Stimulated activated naive CD8-positive, alpha-beta T cell treated with anti-CD3 and anti-CD28 coated beads, Interleukin-15, Interleukin-2, amounts not matched to agents 100 U/mL and 50 U/mL, for 24 hours (primary cell): ENCODE data around the gene U2AF1L4.
"Not testable (repeated sequence)": the region's sequence is repeated elsewhere in the genome, so short reads cannot be mapped to it uniquely, and the experiment has no call there.

ENCODE experiments used
- ATAC-seq: fragments of 150-1000 bp; cut with Tn5 transposase; one replicate; pipeline ENCODE4 v1.10.0; 2021
- DNase-seq: peaks from one replicate; pipeline ENCODE4 v3.0.0; 2021

The U2AF1L4 gene

DNA sequence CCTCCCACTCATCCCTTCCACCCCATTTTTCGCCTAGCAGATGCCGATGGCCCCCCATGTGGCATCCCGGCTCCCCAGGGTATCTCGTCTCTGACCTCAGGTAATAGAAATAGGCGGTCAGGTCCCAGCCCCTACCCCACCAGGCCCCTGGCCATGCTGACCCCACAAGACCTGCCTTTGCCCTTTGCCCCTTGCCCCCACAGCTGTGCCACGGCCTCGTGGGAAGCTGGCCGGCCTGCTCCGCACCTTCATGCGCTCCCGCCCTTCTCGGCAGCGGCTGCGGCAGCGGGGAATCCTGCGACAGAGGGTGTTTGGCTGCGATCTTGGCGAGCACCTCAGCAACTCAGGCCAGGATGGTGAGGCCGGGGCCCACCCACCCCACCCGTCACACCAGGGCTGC is 35.5 kb upstream of the U2AF1L4 start:
- no peak for ATAC-seq
- DNase-seq: no peak

DNA sequence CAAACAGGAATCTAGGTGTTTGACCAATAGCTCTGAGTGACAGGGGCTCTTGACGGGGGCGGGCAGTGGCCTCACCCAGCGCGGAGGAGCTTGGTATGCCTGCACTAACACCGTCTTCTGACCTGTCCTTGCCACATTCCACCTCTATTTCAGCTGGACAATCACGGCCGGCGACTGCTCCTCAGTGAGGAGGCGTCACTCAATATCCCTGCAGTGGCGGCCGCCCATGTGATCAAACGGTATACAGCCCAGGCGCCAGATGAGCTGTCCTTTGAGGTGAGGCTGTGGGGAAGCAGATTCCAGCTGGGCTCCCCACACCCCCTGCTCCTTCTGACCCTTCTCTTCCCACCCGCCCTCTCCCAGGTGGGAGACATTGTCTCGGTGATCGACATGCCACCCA is 34.8 kb upstream of the U2AF1L4 start:
- no peak for DNase-seq
- ATAC-seq: no peak

- no peak for ATAC-seq
- DNase-seq: no peak
These were observed 33.8 kb upstream of the U2AF1L4 start for GRCh38 chr19:35779033-35779432.

GRCh38 chr19:35777961-35778360 is 32.7 kb upstream of the U2AF1L4 start:
- no peak for DNase-seq
- no peak for ATAC-seq

- ATAC-seq (no peak), DNase-seq (no peak)
These were observed 32.0 kb upstream of the U2AF1L4 start for GRCh38 chr19:35777086-35777841.

- ATAC-seq (no peak), DNase-seq (no peak)
These were observed 31.0 kb upstream of the U2AF1L4 start for GRCh38 chr19:35776102-35776788.

DNA sequence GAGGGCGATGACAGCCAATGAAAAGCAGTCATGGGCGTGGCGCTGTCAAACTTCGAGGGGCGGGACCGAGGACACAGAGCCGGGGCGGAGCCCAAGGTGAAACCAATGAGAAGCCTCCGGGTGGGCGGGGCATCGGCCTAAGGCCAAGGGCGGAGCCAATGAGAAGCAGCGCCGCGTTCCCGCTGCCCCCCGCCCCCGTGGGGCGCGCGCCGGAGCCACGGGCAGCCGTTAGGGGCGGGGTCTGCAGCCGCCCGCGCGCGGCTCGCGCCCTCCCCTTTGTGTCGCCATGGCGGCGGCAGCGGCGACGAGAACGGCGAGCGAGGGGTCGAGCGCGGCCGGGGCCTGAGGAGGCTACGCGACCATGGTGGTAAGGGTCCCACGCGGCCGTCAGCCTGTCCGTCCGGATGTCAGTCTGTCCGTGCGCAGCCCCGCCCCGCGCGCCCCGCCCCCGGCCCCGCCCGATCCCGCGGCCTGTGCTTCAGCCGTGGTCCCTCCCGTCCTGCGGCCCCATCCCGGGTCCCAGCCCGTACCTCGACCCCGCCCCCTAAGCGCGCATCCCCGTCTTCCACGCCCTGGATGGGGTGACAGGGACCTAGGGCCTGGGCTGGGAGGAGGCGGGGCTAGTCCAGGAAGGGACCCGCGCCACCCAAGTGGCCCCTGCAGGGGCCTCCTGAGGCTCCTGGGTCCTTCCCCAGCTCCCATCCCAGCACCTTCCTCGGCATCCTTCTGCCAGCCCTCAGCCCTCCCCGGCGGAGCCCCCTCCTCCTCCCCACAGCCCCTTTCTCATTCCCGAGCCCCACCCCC is 30.3 kb upstream of the U2AF1L4 start, which contains the start of gene ARHGAP33:
Gene ARHGAP33 (plus strand): TSS at position 267 of the 804 bp plus-strand sequence. CDS start 95 bp downstream, at position 362.
- peak; percentile 100 for DNase-seq
- peak; percentile 96 for ATAC-seq

DNA sequence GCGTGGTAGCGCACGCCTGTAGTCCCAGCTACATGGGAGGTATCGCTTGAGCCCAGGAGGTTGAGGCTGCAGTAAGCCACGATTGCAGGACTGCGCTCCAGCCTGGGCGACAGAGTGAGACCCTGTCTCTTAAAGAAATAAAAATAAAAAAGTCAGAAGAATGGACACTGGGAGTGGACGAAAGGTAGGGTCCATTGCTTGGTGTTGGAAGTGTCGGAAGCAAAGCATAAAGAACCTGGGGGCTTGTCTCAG is 29.8 kb upstream of the U2AF1L4 start:
- no peak for ATAC-seq
- DNase-seq: no peak

GRCh38 chr19:35774274-35775045 is 29.2 kb upstream of the U2AF1L4 start:
- no peak for ATAC-seq

GRCh38 chr19:35773020-35773806 is 28.0 kb upstream of the U2AF1L4 start:
- DNase-seq (no peak), ATAC-seq (no peak)

More at GRCh38 chr19:35774274-35775045, 29.2 kb upstream of the U2AF1L4 start:
- no peak for DNase-seq

- ATAC-seq, DNase-seq: not testable (repeated sequence)
These were observed 27.1 kb upstream of the U2AF1L4 start for GRCh38 chr19:35772362-35772761.

- DNase-seq (no peak), ATAC-seq (no peak)
These were observed 22.8 kb upstream of the U2AF1L4 start for GRCh38 chr19:35768082-35768421.

GRCh38 chr19:35767288-35768081 is 22.3 kb upstream of the U2AF1L4 start:
- ATAC-seq: no peak

DNA sequence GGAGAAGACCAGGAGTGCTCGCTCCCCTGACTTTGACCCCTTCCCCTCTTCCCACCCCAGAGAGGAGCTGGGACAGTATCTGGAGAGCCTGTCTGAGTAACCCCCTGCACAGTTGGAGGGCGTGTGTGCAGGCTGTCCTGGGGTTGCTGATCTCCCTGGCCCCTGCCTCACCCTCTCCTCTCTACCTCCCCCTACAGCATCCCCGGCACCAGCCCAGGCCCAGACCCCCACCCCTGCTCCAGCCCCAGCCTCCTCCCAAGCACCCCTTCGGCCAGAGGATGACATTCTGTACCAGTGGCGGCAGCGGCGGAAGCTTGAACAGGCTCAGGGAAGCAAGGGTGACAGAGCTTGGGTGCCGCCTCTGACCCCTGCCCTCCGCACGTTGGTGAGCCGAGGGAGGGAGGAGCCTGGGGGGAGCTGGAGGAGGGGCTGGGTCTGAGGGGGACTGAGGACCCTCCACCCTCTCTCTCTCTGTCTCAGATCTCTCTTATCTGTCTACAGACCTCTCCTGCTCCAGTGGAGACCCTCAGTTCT is 21.4 kb upstream of the U2AF1L4 start:
- ATAC-seq (no peak), DNase-seq (no peak)

More at GRCh38 chr19:35767288-35768081, 22.3 kb upstream of the U2AF1L4 start:
- DNase-seq: no peak

- DNase-seq: no peak
- ATAC-seq: no peak
These were observed 19.5 kb upstream of the U2AF1L4 start for GRCh38 chr19:35764432-35765315.

GRCh38 chr19:35760711-35761349 is 15.6 kb upstream of the U2AF1L4 start:
- DNase-seq (no peak), ATAC-seq (no peak)

DNA sequence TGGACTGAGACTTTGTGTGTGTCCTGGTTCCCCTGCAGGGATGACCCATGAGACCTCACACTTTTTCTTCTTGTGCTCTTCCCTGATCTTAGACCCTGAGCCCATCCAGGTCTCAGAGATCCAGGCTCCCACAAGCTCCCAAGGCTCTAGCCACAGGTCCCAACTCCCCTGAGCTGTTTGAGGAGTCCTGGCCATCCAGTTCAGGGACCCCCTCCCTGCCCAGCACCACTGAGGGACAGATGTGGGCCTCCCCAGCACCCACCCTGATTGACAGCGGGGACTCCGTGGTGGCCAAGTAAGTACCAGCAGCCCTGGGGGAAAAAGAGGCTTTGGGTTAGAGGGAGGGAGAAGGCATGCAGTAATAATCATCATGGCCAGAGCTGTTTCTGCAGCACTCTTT is 14.5 kb upstream of the U2AF1L4 start:
- no peak for DNase-seq

DNA sequence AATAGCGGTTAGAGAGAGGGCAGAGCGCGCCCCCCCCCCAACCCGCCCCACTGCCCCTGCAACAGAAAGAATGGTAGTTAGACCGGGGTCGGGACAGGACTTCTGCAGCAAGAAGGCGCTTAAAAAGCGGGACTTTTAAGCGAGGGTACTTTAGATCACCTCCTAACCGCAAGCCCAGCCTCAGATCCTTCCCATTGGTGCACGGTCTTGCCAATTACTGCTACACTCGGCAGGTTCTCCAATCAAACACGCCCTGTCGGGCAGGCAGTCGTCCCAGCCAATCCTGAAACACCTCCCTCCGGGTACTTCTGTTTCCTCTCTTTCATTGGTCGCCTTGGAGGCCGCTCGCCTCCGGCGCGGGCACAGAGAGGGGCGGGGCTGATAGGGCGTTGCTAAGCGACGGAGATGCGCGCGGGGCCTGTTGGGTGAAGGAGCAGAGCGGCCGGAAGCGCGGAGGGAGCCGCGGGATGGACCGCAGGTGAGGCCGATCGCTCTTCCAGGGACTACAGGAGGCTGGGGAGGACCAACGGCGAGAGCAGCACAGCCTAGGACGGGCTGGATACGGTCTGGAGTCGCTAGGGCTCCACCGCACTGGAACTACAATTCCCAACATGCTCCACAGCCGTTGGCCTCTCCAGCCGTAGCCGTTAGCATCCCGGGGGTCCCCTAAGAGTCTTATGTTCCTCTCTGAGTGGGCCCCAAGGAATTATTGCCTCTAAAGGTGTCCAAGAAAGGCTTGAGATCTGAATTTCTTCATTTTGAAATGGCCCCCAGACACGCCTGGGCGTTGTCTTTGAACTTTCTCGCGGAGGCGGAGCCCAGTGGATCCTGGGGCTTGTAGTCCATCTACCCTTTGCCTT is 12.8 kb upstream of the U2AF1L4 start, which contains the start of gene PROSER3:
Gene PROSER3 (plus strand): TSS at position 428 of the 860 bp plus-strand sequence. CDS start 40 bp downstream, at position 468.
- ATAC-seq (peak; percentile 98), DNase-seq (peak; percentile 98)

More for the DNA sequence above, 14.5 kb upstream of the U2AF1L4 start:
- ATAC-seq: no peak
